ES-I3 (cell line): ENCODE data around the gene BCAS3.

ENCODE experiments used
- H3K36me3 ChIP-seq: 2 replicates; pipeline ENCODE4 v1.6.1; 2013; ENCODE audit warnings: mild to moderate bottlenecking, low read length, control low read depth, moderate library complexity; ENCODE audit not compliant: insufficient read depth
- H3K4me1 ChIP-seq: 2 replicates; pipeline ENCODE4 v1.6.1; 2013; ENCODE audit warnings: mild to moderate bottlenecking, control low read depth, low read length; ENCODE audit not compliant: insufficient read depth
- H3K9ac ChIP-seq: 2 replicates; pipeline ENCODE4 v1.6.1; 2013; ENCODE audit warnings: low read depth, mild to moderate bottlenecking, low read length, moderate library complexity
- H3K9me3 ChIP-seq: 2 replicates; pipeline ENCODE4 v1.6.1; 2013; ENCODE audit warnings: mild to moderate bottlenecking, low read length, moderate library complexity; ENCODE audit not compliant: control insufficient read depth, insufficient read depth

BCAS3 gene

GRCh38 chr17:61211236-61211635 lies 533.6 kb downstream of the BCAS3 start:
- Histone ChIP-seq H3K36me3 (no peaks in the 10 kb centered on the region), H3K9ac (no peak overlapping the region), H3K9me3 (no peaks in the 10 kb centered on the region), H3K4me1 (no peaks in the 10 kb centered on the region; the same call in 1 of the 2 replicates)

- H3K9ac ChIP-seq, result no peak overlapping the region
- H3K9me3 ChIP-seq, result no peaks in the 10 kb centered on the region
- no peaks in the 10 kb centered on the region for H3K36me3 ChIP-seq
- H3K4me1 ChIP-seq, result no peaks in the 10 kb centered on the region; the same call in 1 of the 2 replicates
Measured at GRCh38 chr17:61212655-61213054, 535.0 kb downstream of the BCAS3 start.

GRCh38 chr17:61214753-61215152 lies 537.1 kb downstream of the BCAS3 start:
- no peaks in the 10 kb centered on the region for H3K9me3 ChIP-seq
- H3K36me3 ChIP-seq, result no peaks in the 10 kb centered on the region
- no peak overlapping the region for H3K9ac ChIP-seq
- peaks cover 3% of the 10 kb centered on the region for H3K4me1 ChIP-seq

- Histone ChIP-seq H3K4me1 (peaks cover 3% of the 10 kb centered on the region), H3K9me3 (no peaks in the 10 kb centered on the region), H3K36me3 (no peaks in the 10 kb centered on the region), H3K9ac (no peak overlapping the region)
Measured at GRCh38 chr17:61216066-61216465, 538.4 kb downstream of the BCAS3 start.

- H3K4me1 ChIP-seq, result peaks cover 7% of the 10 kb centered on the region; the same call in 1 of the 2 replicates
- no peak overlapping the region for H3K9ac ChIP-seq
- no peaks in the 10 kb centered on the region for H3K9me3 ChIP-seq
- no peaks in the 10 kb centered on the region for H3K36me3 ChIP-seq
Measured at GRCh38 chr17:61217878-61218437, 540.3 kb downstream of the BCAS3 start.

GRCh38 chr17:61218438-61218837 lies 540.8 kb downstream of the BCAS3 start:
- Histone ChIP-seq H3K4me1 (peaks cover 7% of the 10 kb centered on the region; the same call in 1 of the 2 replicates), H3K9me3 (no peaks in the 10 kb centered on the region), H3K36me3 (no peaks in the 10 kb centered on the region), H3K9ac (no peak overlapping the region)

GRCh38 chr17:61219460-61219859 lies 541.8 kb downstream of the BCAS3 start:
- Histone ChIP-seq H3K9ac (no peak overlapping the region), H3K36me3 (no peaks in the 10 kb centered on the region), H3K4me1 (peaks cover 7% of the 10 kb centered on the region; the same call in 1 of the 2 replicates), H3K9me3 (no peaks in the 10 kb centered on the region)

GRCh38 chr17:61221181-61221580 lies 543.5 kb downstream of the BCAS3 start:
- H3K9ac ChIP-seq, result no peak overlapping the region
- H3K4me1 ChIP-seq, result peaks cover 7% of the 10 kb centered on the region; the same call in 1 of the 2 replicates
- H3K9me3 ChIP-seq, result no peaks in the 10 kb centered on the region
- H3K36me3 ChIP-seq, result no peaks in the 10 kb centered on the region

- peaks cover 7% of the 10 kb centered on the region; the same call in 1 of the 2 replicates for H3K4me1 ChIP-seq
- no peaks in the 10 kb centered on the region for H3K9me3 ChIP-seq
- no peaks in the 10 kb centered on the region for H3K36me3 ChIP-seq
- no peak overlapping the region for H3K9ac ChIP-seq
Measured at GRCh38 chr17:61221597-61222471, 544.2 kb downstream of the BCAS3 start.

GRCh38 chr17:61223725-61224124 lies 546.1 kb downstream of the BCAS3 start:
- no peaks in the 10 kb centered on the region for H3K36me3 ChIP-seq
- H3K9ac ChIP-seq, result no peak overlapping the region
- peaks cover 9% of the 10 kb centered on the region; the same call in 1 of the 2 replicates for H3K4me1 ChIP-seq
- no peaks in the 10 kb centered on the region for H3K9me3 ChIP-seq

GRCh38 chr17:61225178-61225882 lies 547.7 kb downstream of the BCAS3 start:
- H3K9me3 ChIP-seq, result no peaks in the 10 kb centered on the region
- H3K4me1 ChIP-seq, result peaks cover 9% of the 10 kb centered on the region; the same call in 1 of the 2 replicates
- H3K36me3 ChIP-seq, result no peaks in the 10 kb centered on the region
- H3K9ac ChIP-seq, result no peak overlapping the region

- Histone ChIP-seq H3K36me3 (no peaks in the 10 kb centered on the region), H3K9ac (no peak overlapping the region), H3K9me3 (no peaks in the 10 kb centered on the region), H3K4me1 (peaks cover 6% of the 10 kb centered on the region; the same call in 1 of the 2 replicates)
Measured at GRCh38 chr17:61227866-61228265, 550.2 kb downstream of the BCAS3 start.

- Histone ChIP-seq H3K9ac (no peak overlapping the region), H3K4me1 (peaks cover 21% of the 10 kb centered on the region), H3K36me3 (no peaks in the 10 kb centered on the region), H3K9me3 (no peaks in the 10 kb centered on the region)
Measured at GRCh38 chr17:61230461-61230860, 552.8 kb downstream of the BCAS3 start.

GRCh38 chr17:61230972-61231820 lies 553.5 kb downstream of the BCAS3 start:
- Histone ChIP-seq H3K9ac (no peak overlapping the region), H3K36me3 (no peaks in the 10 kb centered on the region), H3K4me1 (peaks cover 21% of the 10 kb centered on the region)

More at GRCh38 chr17:61230972-61231820, 553.5 kb downstream of the BCAS3 start:
- no peaks in the 10 kb centered on the region for H3K9me3 ChIP-seq
